Smooth muscle cell (in vitro differentiated cells): ENCODE measurements around the gene TGFB2. TPM values are rescaled to one million over a fixed set of nuclear protein-coding genes. Genes with fewer than 3 reads are reported as not detected.
A peak's percentile ranks its signal among the peaks of the same experiment; 100 is the strongest.

Experiments used
- DNase-seq: peaks from one replicate; lab custom pipeline; 2025; ENCODE audit not compliant: unreplicated experiment; lab: John Stamatoyannopoulos, UW
- H2AFZ ChIP-seq: fragments of 200-600 bp; sonication (generic); 2 replicates; pipeline ENCODE4 v1.6.0; 2016; ENCODE audit warnings: antibody characterized with exemption, low read depth, mild to moderate bottlenecking
- H3F3A ChIP-seq: fragments of 200-600 bp; sonication (generic); 2 replicates; pipeline ENCODE4 v1.6.0; 2017; ENCODE audit warnings: antibody characterized with exemption, low read depth
- H3K27ac ChIP-seq: fragments of 200-600 bp; sonication (generic); 2 replicates; pipeline ENCODE4 v1.5.1; 2016; ENCODE audit warnings: low read depth, mild to moderate bottlenecking
- H3K27me3 ChIP-seq: fragments of 200-600 bp; sonication (generic); 2 replicates; pipeline ENCODE4 v1.6.1; 2016; ENCODE audit warnings: low read depth, mild to moderate bottlenecking
- H3K36me3 ChIP-seq: fragments of 200-600 bp; sonication (generic); 2 replicates; pipeline ENCODE4 v1.5.1; 2016; ENCODE audit warnings: low read depth
- H3K4me1 ChIP-seq: fragments of 200-600 bp; sonication (generic); 2 replicates; pipeline ENCODE4 v1.5.1; 2016; ENCODE audit warnings: low read depth
- H3K4me2 ChIP-seq: fragments of 200-600 bp; sonication (generic); 2 replicates; pipeline ENCODE4 v1.6.0; 2016; ENCODE audit warnings: mild to moderate bottlenecking
- H3K4me3 ChIP-seq: fragments of 200-600 bp; sonication (generic); 2 replicates; pipeline ENCODE4 v1.5.1; 2016; ENCODE audit warnings: mild to moderate bottlenecking
- H3K79me2 ChIP-seq: fragments of 200-600 bp; sonication (generic); 2 replicates; pipeline ENCODE4 v1.6.0; 2016; ENCODE audit warnings: low read depth, mild to moderate bottlenecking
- H3K9ac ChIP-seq: fragments of 200-600 bp; sonication (generic); 2 replicates; pipeline ENCODE4 v1.6.0; 2016; ENCODE audit warnings: low read depth
- H3K9me3 ChIP-seq: fragments of 200-600 bp; sonication (generic); replicated peaks from 2 replicates; pipeline ENCODE4 v1.5.1; 2016; ENCODE audit warnings: low read depth
- H4K20me1 ChIP-seq: fragments of 200-600 bp; sonication (generic); 2 replicates; pipeline ENCODE4 v1.6.0; 2016; ENCODE audit warnings: low read depth
- WGBS: methylation state at CpG from one replicate; pipeline ENCODE4 v1.1.7; 2016; ENCODE audit warnings: low lambda C conversion rate; 5-methylcytosine and 5-hydroxymethylcytosine counted together
- polyA plus RNA-seq: library from polyadenylated mRNA; unstranded; fragments of >200 nt; fragmentation: Nextera tagmentation; extraction: Ambion mirVana; gene quantifications from 2 replicates; pipeline ENCODE4 v1.2.1, GENCODE V29; 2016
- total RNA-seq: library from RNA; depleted of rRNA; stranded (reverse); fragments of >200 nt; gene quantifications from 2 replicates; pipeline ENCODE4 v1.2.3, GENCODE V29; 2014
- TF ChIP-seq, protein P1 (sequence below): fragments of 200-600 bp; sonication (generic); IDR thresholded peaks from 2 replicates; pipeline ENCODE4 v1.5.1; 2017; ENCODE audit warnings: borderline replicate concordance, mild to moderate bottlenecking, antibody characterized with exemption; ENCODE audit not compliant: insufficient read depth, poor library complexity, severe bottlenecking

The TGFB2 gene
- total and polyA plus RNA-seq, 2 experiments from 2014 or later: 29.1 to 63.3 TPM

DNA sequence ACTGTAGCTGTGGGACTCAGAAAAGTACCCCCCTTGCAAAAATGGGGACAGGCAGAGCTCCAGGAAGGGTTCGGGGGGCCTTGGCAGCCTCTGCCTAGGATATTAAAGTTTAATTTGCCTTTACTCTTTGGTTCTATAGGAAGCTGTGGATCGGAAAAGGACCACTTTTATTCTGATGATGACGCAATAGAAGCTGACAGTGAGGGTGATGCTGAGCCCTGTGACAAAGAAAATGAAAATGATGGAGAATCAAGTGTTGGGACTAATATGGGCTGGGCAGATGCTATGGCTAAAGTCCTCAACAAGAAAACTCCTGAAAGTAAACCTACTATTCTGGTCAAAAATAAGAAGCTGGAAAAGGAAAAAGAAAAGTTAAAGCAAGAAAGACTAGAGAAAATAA, 43.0 kb upstream of the TGFB2 start:
- Histone ChIP-seq H3K36me3 (peaks cover 4% of the 10 kb centered on the region), H3K9ac (no peak overlapping the region), H3K27me3 (no peaks in the 10 kb centered on the region), H2AFZ (no peak overlapping the region), H3K4me1 (peaks cover 5% of the 10 kb centered on the region), H3K27ac (no peak overlapping the region), H3F3A (no peaks in the 10 kb centered on the region), H3K9me3 (no peaks in the 10 kb centered on the region), H4K20me1 (peaks cover 15% of the 10 kb centered on the region), H3K79me2 (peaks cover 3% of the 10 kb centered on the region), H3K4me2 (no peak overlapping the region), H3K4me3 (no peak overlapping the region)
- whole genome bisulfite sequencing: 98% methylated on average over 3 of the region's 3 CpGs
- TF ChIP-seq, protein P1, sequence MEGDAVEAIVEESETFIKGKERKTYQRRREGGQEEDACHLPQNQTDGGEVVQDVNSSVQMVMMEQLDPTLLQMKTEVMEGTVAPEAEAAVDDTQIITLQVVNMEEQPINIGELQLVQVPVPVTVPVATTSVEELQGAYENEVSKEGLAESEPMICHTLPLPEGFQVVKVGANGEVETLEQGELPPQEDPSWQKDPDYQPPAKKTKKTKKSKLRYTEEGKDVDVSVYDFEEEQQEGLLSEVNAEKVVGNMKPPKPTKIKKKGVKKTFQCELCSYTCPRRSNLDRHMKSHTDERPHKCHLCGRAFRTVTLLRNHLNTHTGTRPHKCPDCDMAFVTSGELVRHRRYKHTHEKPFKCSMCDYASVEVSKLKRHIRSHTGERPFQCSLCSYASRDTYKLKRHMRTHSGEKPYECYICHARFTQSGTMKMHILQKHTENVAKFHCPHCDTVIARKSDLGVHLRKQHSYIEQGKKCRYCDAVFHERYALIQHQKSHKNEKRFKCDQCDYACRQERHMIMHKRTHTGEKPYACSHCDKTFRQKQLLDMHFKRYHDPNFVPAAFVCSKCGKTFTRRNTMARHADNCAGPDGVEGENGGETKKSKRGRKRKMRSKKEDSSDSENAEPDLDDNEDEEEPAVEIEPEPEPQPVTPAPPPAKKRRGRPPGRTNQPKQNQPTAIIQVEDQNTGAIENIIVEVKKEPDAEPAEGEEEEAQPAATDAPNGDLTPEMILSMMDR: no peak
- no peak for DNase-seq

DNA sequence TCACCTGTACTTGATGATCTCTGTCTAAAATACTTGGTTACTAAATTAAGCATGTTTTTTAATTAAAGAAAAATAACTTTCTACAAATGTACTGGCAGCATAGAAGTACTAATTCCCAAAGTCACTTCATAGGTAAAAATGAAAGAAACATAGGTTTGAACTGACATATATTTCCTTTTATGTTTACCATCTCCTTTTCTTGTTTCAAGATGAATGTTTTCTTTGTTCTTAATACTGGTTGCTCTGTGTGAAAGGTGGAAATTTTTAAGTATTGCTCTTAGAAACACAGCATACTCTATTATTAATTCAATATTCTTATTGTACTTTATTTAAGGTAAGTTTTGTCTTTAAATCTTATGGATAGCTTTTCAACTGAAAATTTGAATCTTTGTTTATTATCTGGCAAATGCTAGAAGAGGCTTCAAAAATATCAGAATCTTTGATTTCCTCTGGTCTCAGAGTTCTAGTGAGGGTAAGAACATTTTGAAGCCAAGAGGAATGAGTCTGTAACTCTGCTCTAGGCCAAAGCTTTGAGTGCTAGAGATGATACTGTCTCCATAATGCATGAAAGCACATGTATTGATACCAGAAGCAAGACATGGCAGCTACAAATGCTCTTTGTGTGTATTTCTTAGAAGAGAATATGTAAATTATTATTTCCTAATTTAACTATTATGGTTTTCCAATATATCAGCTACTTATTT, 41.8 kb upstream of the TGFB2 start:
- no peak for DNase-seq
- peaks cover 5% of the 10 kb centered on the region for H3K4me1 ChIP-seq
- peaks cover 3% of the 10 kb centered on the region for H3K79me2 ChIP-seq
- H3K36me3 ChIP-seq: peaks cover 4% of the 10 kb centered on the region
- no peaks in the 10 kb centered on the region for H3F3A ChIP-seq
- no peak overlapping the region for H3K9ac ChIP-seq
- H3K9me3 ChIP-seq: no peaks in the 10 kb centered on the region
- no peak overlapping the region for H3K4me3 ChIP-seq
- H3K27ac ChIP-seq: no peak overlapping the region
- no peak overlapping the region for H2AFZ ChIP-seq
- no peak overlapping the region for H3K4me2 ChIP-seq
- peaks cover 15% of the 10 kb centered on the region for H4K20me1 ChIP-seq
- no peaks in the 10 kb centered on the region for H3K27me3 ChIP-seq
- TF ChIP-seq, protein P1: no peak

DNA sequence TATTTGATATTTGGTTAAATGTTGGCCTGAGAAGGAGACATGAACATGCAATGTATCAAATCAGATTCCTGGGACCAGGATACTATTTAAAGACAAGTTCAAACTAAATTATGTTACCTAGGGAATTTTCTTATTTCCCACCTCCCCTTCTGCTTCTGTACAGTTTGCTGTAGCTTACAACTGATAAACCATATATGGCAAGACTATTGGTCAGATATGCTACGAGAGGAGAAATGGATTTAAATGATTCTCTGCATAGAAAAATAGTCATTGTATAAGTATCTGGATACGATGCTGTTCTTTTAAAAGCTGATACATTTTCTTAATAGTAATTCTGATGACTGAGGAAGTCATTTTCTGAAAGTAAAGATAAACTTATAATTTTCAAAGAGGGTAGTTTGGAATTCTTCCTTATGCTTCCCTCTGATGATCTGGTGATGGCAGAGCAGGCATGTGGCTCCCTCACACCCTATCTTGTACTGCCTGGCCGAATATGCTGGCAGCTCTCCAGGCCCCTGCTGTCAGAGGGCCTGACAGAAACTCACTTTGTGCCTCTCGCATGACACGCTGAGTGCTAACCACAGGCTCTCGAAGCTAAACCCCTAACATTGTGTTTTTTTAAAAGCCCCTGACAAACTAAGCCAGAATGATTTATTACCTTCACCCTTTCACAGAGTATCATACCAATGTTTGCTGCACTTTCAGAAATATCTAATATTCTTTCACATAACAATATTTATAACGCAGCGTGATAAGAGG, 40.7 kb upstream of the TGFB2 start:
- H3F3A ChIP-seq: no peaks in the 10 kb centered on the region
- peaks cover 4% of the 10 kb centered on the region for H3K36me3 ChIP-seq
- H3K4me2 ChIP-seq: peak overlapping the region; percentile 27
- H3K9ac ChIP-seq: no peak overlapping the region
- H3K79me2 ChIP-seq: peaks cover 3% of the 10 kb centered on the region
- no peak overlapping the region for H2AFZ ChIP-seq
- no peak for DNase-seq
- no peak overlapping the region for H3K27ac ChIP-seq
- peaks cover 5% of the 10 kb centered on the region for H3K4me1 ChIP-seq
- 50% methylated on average over 8 of the region's 8 CpGs for WGBS
- H3K4me3 ChIP-seq: no peak overlapping the region
- TF ChIP-seq, protein P1: no peak
- peaks cover 6% of the 10 kb centered on the region for H4K20me1 ChIP-seq
- H3K9me3 ChIP-seq: no peaks in the 10 kb centered on the region
- no peaks in the 10 kb centered on the region for H3K27me3 ChIP-seq
